OCI-LY1 (cell line): ENCODE data around the gene INPPL1.

Experiments used
- H2AFZ ChIP-seq: fragments of 200-600 bp; sonication (generic), shearing (Covaris generic); 2 replicates; pipeline ENCODE4 v1.6.0; 2014; ENCODE audit warnings: antibody characterized with exemption, mild to moderate bottlenecking, low read length
- H3F3A ChIP-seq: fragments of 200-600 bp; sonication (generic), shearing (Covaris generic); 2 replicates; pipeline ENCODE4 v1.6.0; 2014; ENCODE audit warnings: mild to moderate bottlenecking, antibody characterized with exemption, low read length, moderate library complexity; ENCODE audit not compliant: insufficient read depth
- H3K27ac ChIP-seq: fragments of 200-600 bp; sonication (generic); 2 replicates; pipeline ENCODE4 v1.5.1; 2014; ENCODE audit warnings: low read length, mixed run types, mild to moderate bottlenecking, low read depth; ENCODE audit not compliant: poor library complexity, severe bottlenecking
- H3K27me3 ChIP-seq: fragments of 200-600 bp; sonication (generic); 2 replicates; pipeline ENCODE4 v1.6.0; 2014; ENCODE audit warnings: antibody characterized with exemption, mild to moderate bottlenecking, low read length, moderate library complexity; ENCODE audit not compliant: insufficient read depth
- H3K36me3 ChIP-seq: fragments of 200-600 bp; sonication (generic); 2 replicates; pipeline ENCODE4 v1.6.1; 2014; ENCODE audit warnings: mild to moderate bottlenecking, antibody characterized with exemption, low read length, moderate library complexity, mixed read lengths; ENCODE audit not compliant: insufficient read depth
- H3K4me1 ChIP-seq: fragments of 200-600 bp; sonication (generic); 2 replicates; pipeline ENCODE4 v1.5.1; 2014; ENCODE audit warnings: mild to moderate bottlenecking, low read length, moderate library complexity; ENCODE audit not compliant: insufficient read depth, severe bottlenecking
- H3K4me2 ChIP-seq: fragments of 200-600 bp; sonication (generic), shearing (Covaris generic); 2 replicates; pipeline ENCODE4 v1.6.1; 2014; ENCODE audit warnings: low read length
- H3K4me3 ChIP-seq: fragments of 200-600 bp; sonication (generic); 2 replicates; pipeline ENCODE4 v1.5.1; 2014; ENCODE audit warnings: low read length, low read depth, mild to moderate bottlenecking, mixed read lengths; ENCODE audit not compliant: poor library complexity, severe bottlenecking
- H3K79me2 ChIP-seq: fragments of 200-600 bp; shearing (Covaris generic); 2 replicates; pipeline ENCODE4 v1.6.1; 2016; ENCODE audit warnings: mixed run types, low read length, mixed read lengths; ENCODE audit not compliant: insufficient read depth
- H3K9ac ChIP-seq: fragments of 200-600 bp; sonication (generic), shearing (Covaris generic); 2 replicates; pipeline ENCODE4 v1.6.1; 2014; ENCODE audit warnings: mild to moderate bottlenecking, low read length, mixed read lengths
- H3K9me2 ChIP-seq: fragments of 200-600 bp; sonication (generic), shearing (Covaris generic); 2 replicates; pipeline ENCODE4 v1.6.1; 2014; ENCODE audit warnings: low read depth, mild to moderate bottlenecking, low read length, mixed read lengths
- H3K9me3 ChIP-seq: fragments of 200-600 bp; shearing (Covaris generic); 2 replicates; pipeline ENCODE4 v1.6.1; 2014; ENCODE audit warnings: low read length, mixed read lengths
- H4K20me1 ChIP-seq: fragments of 200-600 bp; sonication (generic), shearing (Covaris generic); 2 replicates; pipeline ENCODE4 v1.6.0; 2016; ENCODE audit warnings: mild to moderate bottlenecking, low read length; ENCODE audit not compliant: insufficient read depth
- EZH2 ChIP-seq: fragments of 200-600 bp; sonication (generic), shearing (Covaris generic); IDR thresholded peaks from 2 replicates; pipeline ENCODE4 v1.8.0; 2017; ENCODE audit warnings: borderline replicate concordance, mixed run types, mild to moderate bottlenecking, antibody characterized with exemption, low read length, moderate library complexity, mixed read lengths
- TF ChIP-seq, protein P1 (sequence below): fragments of 200-600 bp; sonication (generic), shearing (Covaris generic); IDR thresholded peaks from 2 replicates; pipeline ENCODE4 v1.5.1; 2017; ENCODE audit warnings: mild to moderate bottlenecking, antibody characterized with exemption, low read length, moderate library complexity, mixed read lengths

Gene INPPL1

GRCh38 chr11:72233056-72233772 lies 8.6 kb downstream of the INPPL1 start:
- Histone ChIP-seq H3K27me3 (no peaks in the 10 kb centered on the region), H3K36me3 (peaks cover 95% of the 10 kb centered on the region), H3K4me1 (peaks cover under 1% of the 10 kb centered on the region), H3F3A (no peaks in the 10 kb centered on the region), H3K9me2 (no peaks in the 10 kb centered on the region), H3K9me3 (no peaks in the 10 kb centered on the region), H4K20me1 (no peaks in the 10 kb centered on the region), H3K4me2 (no peak overlapping the region), H2AFZ (no peak overlapping the region), H3K79me2 (no peaks in the 10 kb centered on the region), H3K27ac (no peak overlapping the region), H3K9ac (no peak overlapping the region), H3K4me3 (no peak overlapping the region)
- no peak for TF ChIP-seq EZH2
- TF ChIP-seq, protein P1, sequence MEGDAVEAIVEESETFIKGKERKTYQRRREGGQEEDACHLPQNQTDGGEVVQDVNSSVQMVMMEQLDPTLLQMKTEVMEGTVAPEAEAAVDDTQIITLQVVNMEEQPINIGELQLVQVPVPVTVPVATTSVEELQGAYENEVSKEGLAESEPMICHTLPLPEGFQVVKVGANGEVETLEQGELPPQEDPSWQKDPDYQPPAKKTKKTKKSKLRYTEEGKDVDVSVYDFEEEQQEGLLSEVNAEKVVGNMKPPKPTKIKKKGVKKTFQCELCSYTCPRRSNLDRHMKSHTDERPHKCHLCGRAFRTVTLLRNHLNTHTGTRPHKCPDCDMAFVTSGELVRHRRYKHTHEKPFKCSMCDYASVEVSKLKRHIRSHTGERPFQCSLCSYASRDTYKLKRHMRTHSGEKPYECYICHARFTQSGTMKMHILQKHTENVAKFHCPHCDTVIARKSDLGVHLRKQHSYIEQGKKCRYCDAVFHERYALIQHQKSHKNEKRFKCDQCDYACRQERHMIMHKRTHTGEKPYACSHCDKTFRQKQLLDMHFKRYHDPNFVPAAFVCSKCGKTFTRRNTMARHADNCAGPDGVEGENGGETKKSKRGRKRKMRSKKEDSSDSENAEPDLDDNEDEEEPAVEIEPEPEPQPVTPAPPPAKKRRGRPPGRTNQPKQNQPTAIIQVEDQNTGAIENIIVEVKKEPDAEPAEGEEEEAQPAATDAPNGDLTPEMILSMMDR, result no peak

GRCh38 chr11:72233773-72234513 lies 9.4 kb downstream of the INPPL1 start:
- Histone ChIP-seq H3K9me2 (no peaks in the 10 kb centered on the region), H3K4me2 (no peak overlapping the region), H3K4me3 (no peak overlapping the region), H3F3A (no peaks in the 10 kb centered on the region), H2AFZ (no peak overlapping the region), H3K9ac (no peak overlapping the region), H3K9me3 (no peaks in the 10 kb centered on the region), H4K20me1 (no peaks in the 10 kb centered on the region), H3K79me2 (no peaks in the 10 kb centered on the region), H3K27me3 (no peaks in the 10 kb centered on the region), H3K27ac (no peak overlapping the region), H3K36me3 (peaks cover 95% of the 10 kb centered on the region), H3K4me1 (no peaks in the 10 kb centered on the region)
- no peak for TF ChIP-seq EZH2
- TF ChIP-seq, protein P1, result no peak

DNA sequence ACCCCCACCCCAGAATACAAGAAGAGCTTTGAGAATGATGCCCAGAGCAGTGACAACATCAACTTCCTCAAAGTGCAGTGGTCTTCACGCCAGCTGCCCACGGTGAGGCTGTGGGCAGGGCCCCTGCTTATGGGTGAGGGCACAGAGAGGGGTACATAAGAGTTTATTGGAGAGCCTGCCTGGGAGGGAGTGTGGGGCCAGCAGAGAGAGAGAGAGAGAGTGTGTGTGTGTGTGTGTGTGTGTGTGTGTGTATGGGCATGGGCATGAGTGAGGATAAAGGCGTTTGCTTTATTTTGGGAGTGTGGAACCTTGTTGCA lies 9.9 kb downstream of the INPPL1 start:
- Histone ChIP-seq H3F3A (no peaks in the 10 kb centered on the region), H3K9me3 (no peaks in the 10 kb centered on the region), H4K20me1 (no peaks in the 10 kb centered on the region), H3K27ac (no peak overlapping the region), H3K36me3 (peaks cover 89% of the 10 kb centered on the region), H3K9me2 (no peaks in the 10 kb centered on the region), H3K9ac (no peak overlapping the region), H3K4me1 (no peaks in the 10 kb centered on the region), H3K79me2 (no peaks in the 10 kb centered on the region), H3K4me2 (no peak overlapping the region), H3K4me3 (no peak overlapping the region), H2AFZ (no peak overlapping the region), H3K27me3 (no peaks in the 10 kb centered on the region)
- TF ChIP-seq EZH2, result no peak
- TF ChIP-seq, protein P1, result no peak
